ENCODE data around the gene CAPN6. TPM values are rescaled to one million over a fixed set of nuclear protein-coding genes. Genes with fewer than 3 reads are reported as not detected.

Gene CAPN6
- total RNA-seq, 2 experiments from 2014 or later: not detected

DNA sequence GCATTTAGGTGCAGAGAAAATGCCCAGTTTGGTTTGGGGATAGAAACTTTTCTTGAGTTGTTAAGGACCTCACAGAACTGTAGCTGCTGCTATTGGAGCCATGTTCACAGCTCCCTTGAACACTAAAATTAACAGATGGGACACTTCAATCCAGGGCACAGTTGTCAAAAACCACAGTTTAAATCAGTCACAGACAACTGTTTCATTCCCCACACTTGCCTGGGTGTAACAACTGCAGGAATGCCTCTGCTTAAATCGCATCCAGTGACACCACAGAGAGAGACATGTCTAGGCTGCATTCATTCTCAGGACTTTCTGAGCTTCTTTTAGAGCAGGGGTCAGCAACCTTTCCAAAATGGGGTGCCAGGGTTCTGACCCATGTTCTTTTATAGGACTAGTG is 12.7 kb upstream of the CAPN6 start:
- CTCF ChIA-PET (ENCODE audit: unreplicated experiment): no interaction called here
- Histone ChIP-seq H4K20me1 (ENCODE audit: insufficient read depth, low read length) (no peaks in the 10 kb centered on the region), H3K9me2 (ENCODE audit: insufficient read depth, low read length) (no peaks in the 10 kb centered on the region), H3K27ac (ENCODE audit: low read depth, low read length, poor library complexity, severe bottlenecking) (no peak overlapping the region), H3K79me2 (ENCODE audit: insufficient read depth, low read depth, low read length) (no peaks in the 10 kb centered on the region), H3K9me3 (ENCODE audit: low read length) (no peaks in the 10 kb centered on the region), H3K36me3 (ENCODE audit: insufficient read depth, low read length) (no peaks in the 10 kb centered on the region), H3K4me1 (ENCODE audit: insufficient read depth, low read length, poor library complexity, severe bottlenecking) (no peaks in the 10 kb centered on the region), H2AFZ (ENCODE audit: low read length) (no peak overlapping the region), H3K4me2 (ENCODE audit: low read length) (no peak overlapping the region), H3K4me3 (ENCODE audit: low read depth, low read length, poor library complexity, severe bottlenecking) (no peak overlapping the region)
- no TSS peak for BruUV-seq (replicated peaks)
- POLR2A ChIA-PET: no interaction called here
- no peak for TF ChIP-seq EZH2phosphoT487 (IDR thresholded peaks at IDR 0.05; ENCODE audit: borderline replicate concordance, low read depth, low read length)
- TF ChIP-seq, protein P1, sequence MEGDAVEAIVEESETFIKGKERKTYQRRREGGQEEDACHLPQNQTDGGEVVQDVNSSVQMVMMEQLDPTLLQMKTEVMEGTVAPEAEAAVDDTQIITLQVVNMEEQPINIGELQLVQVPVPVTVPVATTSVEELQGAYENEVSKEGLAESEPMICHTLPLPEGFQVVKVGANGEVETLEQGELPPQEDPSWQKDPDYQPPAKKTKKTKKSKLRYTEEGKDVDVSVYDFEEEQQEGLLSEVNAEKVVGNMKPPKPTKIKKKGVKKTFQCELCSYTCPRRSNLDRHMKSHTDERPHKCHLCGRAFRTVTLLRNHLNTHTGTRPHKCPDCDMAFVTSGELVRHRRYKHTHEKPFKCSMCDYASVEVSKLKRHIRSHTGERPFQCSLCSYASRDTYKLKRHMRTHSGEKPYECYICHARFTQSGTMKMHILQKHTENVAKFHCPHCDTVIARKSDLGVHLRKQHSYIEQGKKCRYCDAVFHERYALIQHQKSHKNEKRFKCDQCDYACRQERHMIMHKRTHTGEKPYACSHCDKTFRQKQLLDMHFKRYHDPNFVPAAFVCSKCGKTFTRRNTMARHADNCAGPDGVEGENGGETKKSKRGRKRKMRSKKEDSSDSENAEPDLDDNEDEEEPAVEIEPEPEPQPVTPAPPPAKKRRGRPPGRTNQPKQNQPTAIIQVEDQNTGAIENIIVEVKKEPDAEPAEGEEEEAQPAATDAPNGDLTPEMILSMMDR (conservative IDR thresholded peaks at IDR 0.05; ENCODE audit: low read length): no peak
- no peak for DNase-seq (ENCODE audit: low spot score)
- intact Hi-C loops (cut with micrococcal nuclease; ENCODE audit: unreplicated experiment): no loop called here

DNA sequence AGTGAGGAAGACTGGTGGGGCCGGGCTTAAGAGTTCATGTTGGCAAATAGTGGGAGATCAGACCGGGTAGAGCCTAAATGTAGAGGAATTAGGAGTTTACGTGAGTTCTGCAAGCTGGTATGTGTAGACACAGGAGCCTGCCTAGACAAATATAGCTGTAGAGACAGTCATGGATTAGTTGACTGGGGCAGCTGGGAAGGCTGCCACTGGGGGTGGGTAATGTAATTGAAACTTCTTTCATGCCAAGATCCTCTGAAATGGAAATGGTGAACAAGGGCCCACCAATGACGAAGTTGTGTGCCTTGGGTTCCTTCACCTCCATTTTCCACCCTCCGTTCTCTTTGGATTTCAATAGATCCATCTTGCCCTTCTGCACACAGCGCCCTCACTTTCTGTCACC is 11.9 kb upstream of the CAPN6 start:
- Histone ChIP-seq H3K4me1 (ENCODE audit: insufficient read depth, low read length, poor library complexity, severe bottlenecking) (no peaks in the 10 kb centered on the region), H2AFZ (ENCODE audit: low read length) (no peak overlapping the region), H3K9me2 (ENCODE audit: insufficient read depth, low read length) (no peaks in the 10 kb centered on the region), H3K36me3 (ENCODE audit: insufficient read depth, low read length) (no peaks in the 10 kb centered on the region), H4K20me1 (ENCODE audit: insufficient read depth, low read length) (no peaks in the 10 kb centered on the region), H3K4me2 (ENCODE audit: low read length) (no peak overlapping the region), H3K9me3 (ENCODE audit: low read length) (no peaks in the 10 kb centered on the region), H3K79me2 (ENCODE audit: insufficient read depth, low read depth, low read length) (no peaks in the 10 kb centered on the region), H3K27ac (ENCODE audit: low read depth, low read length, poor library complexity, severe bottlenecking) (no peak overlapping the region), H3K4me3 (ENCODE audit: low read depth, low read length, poor library complexity, severe bottlenecking) (no peak overlapping the region)
- ChIA-PET POLR2A (no interaction called here), CTCF (ENCODE audit: unreplicated experiment) (no interaction called here)
- intact Hi-C loops (cut with micrococcal nuclease; ENCODE audit: unreplicated experiment): no loop called here
- TF ChIP-seq, protein P1 (conservative IDR thresholded peaks at IDR 0.05; ENCODE audit: low read length): no peak
- no peak for TF ChIP-seq EZH2phosphoT487 (IDR thresholded peaks at IDR 0.05; ENCODE audit: borderline replicate concordance, low read depth, low read length)
- DNase-seq (ENCODE audit: low spot score): no peak
- BruUV-seq (replicated peaks): no TSS peak

GRCh38 chrX:111268506-111268905 is 1.8 kb downstream of the CAPN6 start:
- no TSS peak for BruUV-seq (replicated peaks)
- TF ChIP-seq, protein P1 (conservative IDR thresholded peaks at IDR 0.05; ENCODE audit: low read length): no peak
- TF ChIP-seq EZH2phosphoT487 (IDR thresholded peaks at IDR 0.05; ENCODE audit: borderline replicate concordance, low read depth, low read length): no peak
- Histone ChIP-seq H3K79me2 (ENCODE audit: insufficient read depth, low read depth, low read length) (no peaks in the 10 kb centered on the region), H3K9me3 (ENCODE audit: low read length) (no peaks in the 10 kb centered on the region), H2AFZ (ENCODE audit: low read length) (no peak overlapping the region), H3K27ac (ENCODE audit: low read depth, low read length, poor library complexity, severe bottlenecking) (no peak overlapping the region), H4K20me1 (ENCODE audit: insufficient read depth, low read length) (no peaks in the 10 kb centered on the region), H3K9me2 (ENCODE audit: insufficient read depth, low read length) (no peaks in the 10 kb centered on the region), H3K4me2 (ENCODE audit: low read length) (no peak overlapping the region), H3K36me3 (ENCODE audit: insufficient read depth, low read length) (no peaks in the 10 kb centered on the region), H3K4me3 (ENCODE audit: low read depth, low read length, poor library complexity, severe bottlenecking) (no peak overlapping the region), H3K4me1 (ENCODE audit: insufficient read depth, low read length, poor library complexity, severe bottlenecking) (no peaks in the 10 kb centered on the region)
- DNase-seq (ENCODE audit: low spot score): no peak
- CTCF ChIA-PET (ENCODE audit: unreplicated experiment): no interaction called here
- POLR2A ChIA-PET: no interaction called here
- intact Hi-C loops (cut with micrococcal nuclease; ENCODE audit: unreplicated experiment): no loop called here

All from OCI-LY7 (cell line).